Endothelial cell of umbilical vein (primary cell): Measurements from ENCODE around the gene CLDN7. TPM values are rescaled to one million over a fixed set of nuclear protein-coding genes. Genes with fewer than 3 reads are reported as not detected.

ENCODE experiments used
- BruUV-seq: library from RNA; stranded (reverse); fragments of 400-500 nt; replicated peaks from 2 replicates; lab custom pipeline; 2021; lab: Mats Ljungman, UMichigan
- CTCF ChIA-PET: fragments of 300-600, 350-600 bp; sonication (Branson Sonifier 250); formaldehyde crosslinking; loops from one replicate; lab custom pipeline; 2021; ENCODE audit warnings: antibody characterized with exemption, inconsistent platforms; lab: Charles Lee
- POLR2A ChIA-PET: fragments of 300-600, 350-600 bp; sonication (Branson Sonifier 250); formaldehyde crosslinking; loops from one replicate; lab custom pipeline; 2021; ENCODE audit warnings: antibody characterized with exemption, inconsistent platforms; lab: Charles Lee
- DNase-seq: peaks from one replicate; pipeline ENCODE4 v3.0.0-alpha.2; 2011; ENCODE audit warnings: low read depth, low spot score
- FAIRE-seq: peaks from 2 replicates; lab custom pipeline; 2011; peaks lifted over from hg19 to GRCh38; lab: Jason Lieb, UNC
- H2AFZ ChIP-seq: 2 replicates; pipeline ENCODE4 v1.6.0; 2012; ENCODE audit warnings: low read depth, low read length, control low read depth, inconsistent platforms
- H3K27ac ChIP-seq: 2 replicates; pipeline ENCODE4 v1.5.1; 2011; ENCODE audit warnings: low read depth, mild to moderate bottlenecking, control low read depth, low read length, moderate library complexity; ENCODE audit not compliant: insufficient read depth
- H3K27me3 ChIP-seq, 2 experiments: 2 replicates each; pipeline versions ENCODE4 v1.6.0 to v1.6.1; 2011; ENCODE audit warnings: low read length in 2 of 2, mixed read lengths in 1 of 2; ENCODE audit not compliant: control insufficient read depth in 2 of 2, insufficient read depth in 2 of 2
- H3K36me3 ChIP-seq, 2 experiments: 2 replicates in 1 of 2; 3 replicates in 1 of 2; pipeline ENCODE4 v1.5.1; 2011; ENCODE audit warnings: low read length in 2 of 2, mild to moderate bottlenecking in 1 of 2, moderate library complexity in 1 of 2; ENCODE audit not compliant: control insufficient read depth in 2 of 2, insufficient read depth in 2 of 2; ENCODE audit errors: extremely low read depth in 1 of 2
- H3K4me1 ChIP-seq: 3 replicates; pipeline ENCODE4 v1.5.1; 2011; ENCODE audit warnings: mild to moderate bottlenecking, low read length; ENCODE audit not compliant: control insufficient read depth, insufficient read depth; ENCODE audit errors: extremely low read depth
- H3K4me2 ChIP-seq: 2 replicates; pipeline ENCODE4 v1.6.1; 2011; ENCODE audit warnings: low read length, control low read depth, mixed read lengths; ENCODE audit not compliant: insufficient read depth
- H3K4me3 ChIP-seq, 3 experiments: fragments of 200-600 bp in 1 of 3; sonication (generic), shearing (Covaris generic) in 1 of 3; replicated peaks in 1 of 3; 2 replicates each; pipeline ENCODE4 v1.5.1; 2011 to 2016; ENCODE audit warnings: control low read depth in 3 of 3, low read length in 3 of 3, mild to moderate bottlenecking in 2 of 3, inconsistent platforms in 1 of 3, low read depth in 1 of 3, moderate library complexity in 1 of 3; ENCODE audit not compliant: insufficient read depth in 1 of 3
- H3K79me2 ChIP-seq: 2 replicates; pipeline ENCODE4 v1.6.0; 2012; ENCODE audit warnings: low read length, inconsistent platforms; ENCODE audit not compliant: control insufficient read depth, insufficient read depth
- H3K9ac ChIP-seq: replicated peaks from 2 replicates; pipeline ENCODE3; 2011; ENCODE audit warnings: low read length, control low read depth; ENCODE audit not compliant: insufficient read depth; ENCODE audit errors: extremely low read depth
- H3K9me1 ChIP-seq: replicated peaks from 3 replicates; pipeline ENCODE4 v1.6.0; 2011; ENCODE audit warnings: mild to moderate bottlenecking, low read length; ENCODE audit not compliant: control insufficient read depth, insufficient read depth; ENCODE audit errors: extremely low read depth
- H3K9me3 ChIP-seq: replicated peaks from 2 replicates; pipeline ENCODE4 v1.5.1; 2012; ENCODE audit warnings: low read length, inconsistent platforms; ENCODE audit not compliant: control insufficient read depth, insufficient read depth
- H4K20me1 ChIP-seq: replicated peaks from 2 replicates; pipeline ENCODE3; 2011; ENCODE audit warnings: mild to moderate bottlenecking, low read length; ENCODE audit not compliant: control insufficient read depth, insufficient read depth; ENCODE audit errors: extremely low read depth
- EZH2 ChIP-seq: IDR thresholded peaks from 2 replicates; pipeline ENCODE4 v1.6.1; 2012; ENCODE audit warnings: borderline replicate concordance, low read depth, mild to moderate bottlenecking, moderate library complexity, low read length, inconsistent platforms; ENCODE audit not compliant: severe bottlenecking
- FOS ChIP-seq: IDR thresholded peaks from 2 replicates; pipeline ENCODE4 v1.6.1; 2011; ENCODE audit warnings: mild to moderate bottlenecking, low read length, moderate library complexity, borderline replicate concordance; ENCODE audit not compliant: insufficient read depth
- GATA2 ChIP-seq: IDR thresholded peaks from 2 replicates; pipeline ENCODE4 v1.7.0; 2011; ENCODE audit warnings: low read depth, mild to moderate bottlenecking, moderate library complexity, mixed read lengths, low read length; ENCODE audit not compliant: insufficient read length, insufficient read depth
- JUN ChIP-seq: IDR thresholded peaks from 2 replicates; pipeline ENCODE4 v1.6.1; 2011; ENCODE audit warnings: borderline replicate concordance, low read depth; ENCODE audit not compliant: insufficient read length, insufficient read depth
- MYC ChIP-seq: IDR thresholded peaks from one replicate; pipeline ENCODE4 v1.6.1; 2011; ENCODE audit warnings: mild to moderate bottlenecking, low read depth, low read length
- POLR2A ChIP-seq: IDR thresholded peaks from 2 replicates; pipeline ENCODE4 v1.6.1; 2012; ENCODE audit warnings: low read depth, mild to moderate bottlenecking, control low read depth, low read length
- POLR2AphosphoS5 ChIP-seq: IDR thresholded peaks from 2 replicates; pipeline ENCODE4 v1.6.1; 2012; ENCODE audit warnings: low read depth, mild to moderate bottlenecking, control low read depth, low read length, moderate library complexity; ENCODE audit not compliant: insufficient read depth
- dilution Hi-C: fragments of 300-500 bp; cut with MboI; formaldehyde crosslinking; loops from one replicate; pipeline ENCODE4 v1.15.0; 2019; ENCODE audit warnings: low sequenced_read_pairs; ENCODE audit not compliant: extremely low pct_ligation_motif_present
- intact Hi-C: fragments of 100-400 bp; cut with micrococcal nuclease; formaldehyde crosslinking; loops from one replicate; pipeline ENCODE4 v1.10.0; 2022
- polyA plus RNA-seq, 4 experiments: library from polyadenylated mRNA; depleted of rRNA in 3 of 4; stranded (reverse) in 3 of 4; unstranded in 1 of 4; fragments of >200 nt; gene quantifications; 2 replicates each; pipeline versions ENCODE4 v1.2.1 to v1.2.3, GENCODE V29; 2011 to 2012; ENCODE audit warnings: missing spikeins in 1 of 4
- total RNA-seq: library from RNA; stranded (reverse); gene quantifications from 2 replicates; pipeline ENCODE4 v1.2.3, GENCODE V29; 2021
- TF ChIP-seq, protein P1 (sequence below): IDR thresholded peaks from 2 replicates; pipeline ENCODE4 v1.6.1; 2011; ENCODE audit not compliant: insufficient read depth, insufficient read length
- TF ChIP-seq, protein P2 (sequence below), 2 donors: IDR thresholded peaks; 1 replicate in 1 of 2; 2 replicates in 1 of 2; pipeline ENCODE4 v1.5.1; 2011; ENCODE audit warnings: low read length in 2 of 2, mild to moderate bottlenecking in 2 of 2, moderate library complexity in 2 of 2, control low read depth in 1 of 2, inconsistent platforms in 1 of 2, low read depth in 1 of 2; ENCODE audit not compliant: insufficient read depth in 1 of 2; ENCODE audit errors: extremely low read depth in 1 of 2

CLDN7 gene
- total and polyA plus RNA-seq, 2 donors (not counting 3 experiments of a cell fraction or from before 2014, with no cell fraction given), result 25.4 to 25.7 TPM

DNA sequence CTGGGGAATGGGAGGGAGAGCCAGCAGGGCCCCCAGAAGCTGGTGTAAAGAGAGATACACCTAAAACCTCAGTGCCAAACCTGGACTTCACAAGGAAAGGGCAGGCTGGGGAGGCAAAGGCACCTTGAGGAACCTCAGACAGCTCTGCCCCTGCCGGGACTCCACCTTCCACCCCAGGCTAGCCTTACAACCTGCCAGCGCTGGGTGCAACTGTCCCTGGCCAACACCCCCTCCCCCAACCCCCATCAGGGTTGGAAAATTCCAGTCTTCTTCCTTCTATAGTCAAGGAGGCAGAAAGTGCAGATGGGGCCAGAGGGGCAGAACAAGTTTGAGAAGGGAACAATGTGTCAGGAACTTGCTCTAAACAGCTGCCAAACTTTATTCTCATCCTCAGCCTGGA, 29.9 kb upstream of the CLDN7 start:
- TF ChIP-seq, protein P1, sequence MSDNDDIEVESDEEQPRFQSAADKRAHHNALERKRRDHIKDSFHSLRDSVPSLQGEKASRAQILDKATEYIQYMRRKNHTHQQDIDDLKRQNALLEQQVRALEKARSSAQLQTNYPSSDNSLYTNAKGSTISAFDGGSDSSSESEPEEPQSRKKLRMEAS, result no peak
- TF ChIP-seq MYC (no peak), JUN (no peak), GATA2 (no peak), POLR2AphosphoS5 (no peak), POLR2A (no peak), EZH2 (no peak), FOS (no peak)
- TF ChIP-seq, protein P2, sequence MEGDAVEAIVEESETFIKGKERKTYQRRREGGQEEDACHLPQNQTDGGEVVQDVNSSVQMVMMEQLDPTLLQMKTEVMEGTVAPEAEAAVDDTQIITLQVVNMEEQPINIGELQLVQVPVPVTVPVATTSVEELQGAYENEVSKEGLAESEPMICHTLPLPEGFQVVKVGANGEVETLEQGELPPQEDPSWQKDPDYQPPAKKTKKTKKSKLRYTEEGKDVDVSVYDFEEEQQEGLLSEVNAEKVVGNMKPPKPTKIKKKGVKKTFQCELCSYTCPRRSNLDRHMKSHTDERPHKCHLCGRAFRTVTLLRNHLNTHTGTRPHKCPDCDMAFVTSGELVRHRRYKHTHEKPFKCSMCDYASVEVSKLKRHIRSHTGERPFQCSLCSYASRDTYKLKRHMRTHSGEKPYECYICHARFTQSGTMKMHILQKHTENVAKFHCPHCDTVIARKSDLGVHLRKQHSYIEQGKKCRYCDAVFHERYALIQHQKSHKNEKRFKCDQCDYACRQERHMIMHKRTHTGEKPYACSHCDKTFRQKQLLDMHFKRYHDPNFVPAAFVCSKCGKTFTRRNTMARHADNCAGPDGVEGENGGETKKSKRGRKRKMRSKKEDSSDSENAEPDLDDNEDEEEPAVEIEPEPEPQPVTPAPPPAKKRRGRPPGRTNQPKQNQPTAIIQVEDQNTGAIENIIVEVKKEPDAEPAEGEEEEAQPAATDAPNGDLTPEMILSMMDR (IDR thresholded peaks at IDR 0.05; ENCODE audit: extremely low read depth in 1 of 2, insufficient read depth in 1 of 2, low read depth in 1 of 2, low read length in 2 of 2), result no peak
- no peaks in the 10 kb centered on the region for H3K9me1 ChIP-seq
- ChIA-PET CTCF (interaction anchor here (1.2 to 1.6 kb wide), 3 partner anchors 11 to 246 kb away, joined by 4 to 9 read pairs (median 5); partner anchors contain the start of gene SLC2A4), POLR2A (no interaction called here)
- H3K79me2 ChIP-seq, result no peaks in the 10 kb centered on the region
- DNase-seq (no peak), FAIRE-seq (no peak)
- intact Hi-C loops, result no loop called here
- H2AFZ ChIP-seq, result no peak overlapping the region
- H3K4me2 ChIP-seq, result no peak overlapping the region
- H3K4me3 ChIP-seq, result no peak overlapping the region
- peaks cover 20 to 37% of the 10 kb centered on the region in 2 experiments for H3K27me3 ChIP-seq
- H3K9ac ChIP-seq, result no peak overlapping the region
- dilution Hi-C loops, result no loop called here
- H4K20me1 ChIP-seq, result no peaks in the 10 kb centered on the region
- H3K4me1 ChIP-seq, result peaks cover 8% of the 10 kb centered on the region
- no TSS peak for BruUV-seq
- no peak overlapping the region for H3K27ac ChIP-seq
- no peaks in the 10 kb centered on the region for H3K36me3 ChIP-seq
- H3K9me3 ChIP-seq, result no peaks in the 10 kb centered on the region
